GM23338 (cell line): ENCODE data around the gene CST1. TPM values are rescaled to one million over a fixed set of nuclear protein-coding genes. Genes with fewer than 3 reads are reported as not detected.

ENCODE experiments used
- ATAC-seq: fragments of 200-7000 bp; cut with Tn5 transposase; 3 replicates; pipeline ENCODE4 v1.9.1; 2020
- DNase-seq: peaks from one replicate; pipeline ENCODE4 v3.0.0-alpha.2; 2015; ENCODE audit warnings: low spot score
- H2AFZ ChIP-seq: fragments of 200-600 bp; sonication (generic); 2 replicates; pipeline ENCODE4 v1.8.0; 2016; ENCODE audit warnings: antibody characterized with exemption, mild to moderate bottlenecking, moderate library complexity
- H3F3A ChIP-seq: fragments of 200-600 bp; sonication (generic); replicated peaks from 2 replicates; pipeline ENCODE4 v1.8.0; 2017; ENCODE audit warnings: antibody characterized with exemption, mixed run types, low read depth
- H3K27ac ChIP-seq: fragments of 200-600 bp; sonication (generic); 2 replicates; pipeline ENCODE4 v1.6.1; 2016; ENCODE audit warnings: low read depth
- H3K27me3 ChIP-seq: fragments of 200-600 bp; sonication (generic); 2 replicates; pipeline ENCODE4 v1.8.0; 2016; ENCODE audit warnings: mild to moderate bottlenecking, mixed run types, moderate library complexity; ENCODE audit not compliant: insufficient read depth
- H3K36me3 ChIP-seq: fragments of 200-600 bp; sonication (generic); 2 replicates; pipeline ENCODE4 v1.8.0; 2016; ENCODE audit warnings: mild to moderate bottlenecking; ENCODE audit not compliant: insufficient read depth
- H3K4me1 ChIP-seq: fragments of 200-600 bp; sonication (generic); 2 replicates; pipeline ENCODE4 v1.8.0; 2016; ENCODE audit warnings: mild to moderate bottlenecking, moderate library complexity; ENCODE audit not compliant: insufficient read depth
- H3K4me2 ChIP-seq: fragments of 200-600 bp; sonication (generic); 2 replicates; pipeline ENCODE4 v1.7.1; 2017; ENCODE audit warnings: mixed run types
- H3K4me3 ChIP-seq: fragments of 200-600 bp; sonication (generic); 2 replicates; pipeline ENCODE4 v1.6.1; 2016; ENCODE audit warnings: mixed run types
- H3K79me2 ChIP-seq: fragments of 200-600 bp; sonication (generic); replicated peaks from 2 replicates; pipeline ENCODE4 v1.8.0; 2017; ENCODE audit warnings: mild to moderate bottlenecking; ENCODE audit not compliant: insufficient read depth
- H3K9me2 ChIP-seq: fragments of 200-600 bp; sonication (generic); 2 replicates; pipeline ENCODE4 v1.8.0; 2017; ENCODE audit not compliant: insufficient read depth
- H4K20me1 ChIP-seq: fragments of 200-600 bp; sonication (generic); replicated peaks from 2 replicates; pipeline ENCODE4 v1.8.0; 2017; ENCODE audit warnings: mild to moderate bottlenecking; ENCODE audit not compliant: insufficient read depth
- H3K27ac Mint-ChIP-seq: 2 replicates; pipeline ENCODE4 v1.8.0; 2020; ENCODE audit warnings: inconsistent platforms, mild to moderate bottlenecking, moderate library complexity, mixed read lengths
- H3K27me3 Mint-ChIP-seq: 3 replicates; pipeline ENCODE4 v1.8.0; 2022; ENCODE audit warnings: low read depth, mild to moderate bottlenecking, moderate library complexity, mixed read lengths, inconsistent platforms; ENCODE audit not compliant: insufficient read depth, poor library complexity
- H3K36me3 Mint-ChIP-seq: 3 replicates; pipeline ENCODE4 v1.8.0; 2021; ENCODE audit warnings: low read depth, mild to moderate bottlenecking, inconsistent platforms, moderate library complexity, mixed read lengths
- H3K4me1 Mint-ChIP-seq: 3 replicates; pipeline ENCODE4 v1.8.0; 2020; ENCODE audit warnings: mild to moderate bottlenecking, inconsistent platforms, mixed read lengths
- H3K4me3 Mint-ChIP-seq: 3 replicates; pipeline ENCODE4 v1.8.0; 2021; ENCODE audit warnings: moderate library complexity, mild to moderate bottlenecking, inconsistent platforms, mixed read lengths
- H3K9me3 Mint-ChIP-seq: 3 replicates; pipeline ENCODE4 v1.8.0; 2020; ENCODE audit warnings: moderate library complexity, mild to moderate bottlenecking, inconsistent platforms, mixed read lengths
- CREB1 ChIP-seq: fragments of 250-450 bp; sonication (Bioruptor Pico); IDR thresholded peaks from 2 replicates; pipeline ENCODE4 v1.5.0; 2020; ENCODE audit warnings: low read depth, mild to moderate bottlenecking, moderate library complexity
- CTCF ChIP-seq, 2 experiments: fragments of 200-600 bp in 1 of 2; sonication (generic) in 1 of 2; conservative IDR thresholded peaks; 2 replicates each; pipeline versions ENCODE4 v1.5.1 to v1.6.1; 2016 to 2017; ENCODE audit warnings: antibody characterized with exemption in 2 of 2, low read depth in 2 of 2, mild to moderate bottlenecking in 2 of 2, moderate library complexity in 1 of 2
- ETS1 ChIP-seq: IDR thresholded peaks from 2 replicates; pipeline ENCODE4 v1.6.1; 2016; ENCODE audit warnings: antibody characterized with exemption
- EZH2 ChIP-seq: fragments of 200-600 bp; sonication (generic); IDR thresholded peaks from one replicate; pipeline ENCODE4 v1.8.0; 2017; ENCODE audit warnings: antibody characterized with exemption, mild to moderate bottlenecking, low read depth; ENCODE audit not compliant: unreplicated experiment
- EZH2phosphoT487 ChIP-seq: fragments of 200-600 bp; sonication (generic); IDR thresholded peaks from one replicate; pipeline ENCODE4 v1.8.1; 2018; ENCODE audit warnings: antibody characterized with exemption; ENCODE audit not compliant: unreplicated experiment
- JUNB ChIP-seq: IDR thresholded peaks from one replicate; pipeline ENCODE4 v1.6.1; 2016; ENCODE audit warnings: antibody characterized with exemption; ENCODE audit not compliant: unreplicated experiment
- NANOG ChIP-seq: IDR thresholded peaks from 2 replicates; pipeline ENCODE4 v1.6.1; 2016; ENCODE audit warnings: antibody characterized with exemption, borderline replicate concordance
- POLR2AphosphoS5 ChIP-seq: IDR thresholded peaks from 2 replicates; pipeline ENCODE4 v1.6.1; 2016; ENCODE audit warnings: antibody characterized with exemption, low read depth
- REST ChIP-seq: IDR thresholded peaks from one replicate; pipeline ENCODE4 v1.6.1; 2018; ENCODE audit warnings: antibody characterized with exemption; ENCODE audit not compliant: unreplicated experiment
- STAT1 ChIP-seq: IDR thresholded peaks from one replicate; pipeline ENCODE4 v1.6.1; 2016; ENCODE audit warnings: antibody characterized with exemption; ENCODE audit not compliant: unreplicated experiment
- ZNF114 ChIP-seq: fragments of 250-450 bp; sonication (Bioruptor Pico); IDR thresholded peaks from 2 replicates; pipeline ENCODE4 v1.5.0; 2020; ENCODE audit warnings: mild to moderate bottlenecking, moderate library complexity
- ZNF331 ChIP-seq: fragments of 250-450 bp; sonication (Bioruptor Pico); IDR thresholded peaks from 2 replicates; pipeline ENCODE4 v1.5.0; 2020; ENCODE audit warnings: low read depth, mild to moderate bottlenecking, moderate library complexity
- ZNF462 ChIP-seq: fragments of 250-450 bp; sonication (Bioruptor Pico); IDR thresholded peaks from 2 replicates; pipeline ENCODE4 v1.5.0; 2020; ENCODE audit warnings: mild to moderate bottlenecking, moderate library complexity
- polyA plus RNA-seq: library from polyadenylated mRNA; unstranded; fragments of >200 nt; fragmentation: Nextera tagmentation; extraction: Ambion mirVana; gene quantifications from 2 replicates; pipeline ENCODE4 v1.2.1, GENCODE V29; 2016
- total RNA-seq: library from RNA; depleted of rRNA; stranded (reverse); fragments of >200 nt; shearing (Covaris generic); gene quantifications from 2 replicates; pipeline ENCODE4 v1.2.3, GENCODE V29; 2014

CST1 gene
- total and polyA plus RNA-seq, 2 experiments from 2014 or later, result 1.8 to 4.9 TPM

GRCh38 chr20:23745247-23745646 lies 5.5 kb downstream of the CST1 start:
- Histone ChIP-seq H2AFZ (no peak overlapping the region), H4K20me1 (no peaks in the 10 kb centered on the region), H3F3A (no peaks in the 10 kb centered on the region), H3K4me3 (no peak overlapping the region), H3K4me2 (no peak overlapping the region), H3K4me1 (no peaks in the 10 kb centered on the region), H3K79me2 (no peaks in the 10 kb centered on the region), H3K9me2 (no peaks in the 10 kb centered on the region), H3K27ac (no peak overlapping the region), H3K27me3 (no peaks in the 10 kb centered on the region), H3K36me3 (no peaks in the 10 kb centered on the region)
- ATAC-seq (no peak), DNase-seq (no peak)
- Mint-ChIP-seq H3K36me3 (no peaks in the 10 kb centered on the region; the same call in 2 of the 3 replicates), H3K27ac (no peak overlapping the region), H3K4me1 (peaks cover 14% of the 10 kb centered on the region), H3K4me3 (no peak overlapping the region), H3K9me3 (no peaks in the 10 kb centered on the region), H3K27me3 (peaks cover 11% of the 10 kb centered on the region)
- no peak for TF ChIP-seq ZNF331 (CRISPR knock-in tag)
- no peak for TF ChIP-seq ZNF462 (CRISPR knock-in tag)
- no peak for TF ChIP-seq NANOG
- TF ChIP-seq JUNB, result no peak
- TF ChIP-seq REST, result no peak
- no peak for TF ChIP-seq CREB1 (CRISPR knock-in tag)
- TF ChIP-seq EZH2, result no peak
- no peak for TF ChIP-seq CTCF (conservative IDR thresholded peaks at IDR 0.05; ENCODE audit: low read depth in 2 of 2)
- no peak for TF ChIP-seq EZH2phosphoT487
- no peak for TF ChIP-seq POLR2AphosphoS5
- no peak for TF ChIP-seq ZNF114 (CRISPR knock-in tag)
- TF ChIP-seq STAT1, result no peak
- TF ChIP-seq ETS1, result no peak
